Peyer's patch (tissue), 4 donors: ENCODE results near the gene MYO15B.
A peak's percentile ranks its signal among the peaks of the same experiment; 100 is the strongest.

Experiments used
- POLR2A ChIP-seq, 2 donors: fragments of 450-650 bp; IDR thresholded peaks; one replicate each; pipeline ENCODE4 v1.5.1; 2017; ENCODE audit warnings: antibody characterized with exemption in 2 of 2, mild to moderate bottlenecking in 2 of 2, moderate library complexity in 2 of 2
- TF ChIP-seq, protein P1 (sequence below), 6 experiments: fragments of 450-650 bp in 4 of 6; fragments of 200-600 bp in 2 of 6; sonication (generic) in 1 of 6; IDR thresholded peaks; one replicate each; pipeline ENCODE4 v1.5.1; 2017 to 2019; ENCODE audit warnings: antibody characterized with exemption in 6 of 6, mild to moderate bottlenecking in 3 of 6, moderate library complexity in 1 of 6

DNA sequence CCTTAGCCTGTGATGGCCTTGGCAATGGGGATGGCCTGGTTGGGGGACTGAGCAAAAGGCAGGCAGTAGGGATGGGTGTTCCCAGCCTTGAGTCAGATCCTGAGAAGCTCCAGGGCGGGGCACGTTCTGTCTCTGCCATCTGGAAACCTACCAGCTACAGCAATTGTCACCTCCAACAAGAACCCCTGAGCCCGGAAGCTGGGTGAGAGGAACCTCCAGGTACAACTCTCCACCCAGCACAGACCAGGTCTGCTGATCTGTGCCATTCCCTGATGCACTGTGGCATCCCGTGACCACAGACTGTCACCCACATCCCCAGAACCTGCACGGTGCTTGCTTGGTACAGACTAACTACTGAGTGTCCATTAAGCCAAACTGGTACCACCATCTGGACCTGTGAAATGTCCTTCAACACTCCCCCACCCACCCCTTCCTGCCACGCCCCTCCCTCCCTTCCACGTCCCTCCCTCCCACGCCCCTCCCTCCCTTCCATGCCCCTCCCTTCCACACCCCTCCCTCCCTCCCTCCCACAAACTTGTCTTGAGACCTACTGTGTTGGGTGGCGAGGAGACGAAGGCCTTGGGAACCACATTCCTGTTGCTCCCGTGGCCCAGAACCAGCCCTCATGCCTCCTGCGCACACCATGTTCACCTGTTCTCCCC lies 16.6 kb downstream of the MYO15B start:
- TF ChIP-seq, protein P1, sequence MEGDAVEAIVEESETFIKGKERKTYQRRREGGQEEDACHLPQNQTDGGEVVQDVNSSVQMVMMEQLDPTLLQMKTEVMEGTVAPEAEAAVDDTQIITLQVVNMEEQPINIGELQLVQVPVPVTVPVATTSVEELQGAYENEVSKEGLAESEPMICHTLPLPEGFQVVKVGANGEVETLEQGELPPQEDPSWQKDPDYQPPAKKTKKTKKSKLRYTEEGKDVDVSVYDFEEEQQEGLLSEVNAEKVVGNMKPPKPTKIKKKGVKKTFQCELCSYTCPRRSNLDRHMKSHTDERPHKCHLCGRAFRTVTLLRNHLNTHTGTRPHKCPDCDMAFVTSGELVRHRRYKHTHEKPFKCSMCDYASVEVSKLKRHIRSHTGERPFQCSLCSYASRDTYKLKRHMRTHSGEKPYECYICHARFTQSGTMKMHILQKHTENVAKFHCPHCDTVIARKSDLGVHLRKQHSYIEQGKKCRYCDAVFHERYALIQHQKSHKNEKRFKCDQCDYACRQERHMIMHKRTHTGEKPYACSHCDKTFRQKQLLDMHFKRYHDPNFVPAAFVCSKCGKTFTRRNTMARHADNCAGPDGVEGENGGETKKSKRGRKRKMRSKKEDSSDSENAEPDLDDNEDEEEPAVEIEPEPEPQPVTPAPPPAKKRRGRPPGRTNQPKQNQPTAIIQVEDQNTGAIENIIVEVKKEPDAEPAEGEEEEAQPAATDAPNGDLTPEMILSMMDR (IDR thresholded peaks at IDR 0.05), result no peak
- TF ChIP-seq POLR2A (IDR thresholded peaks at IDR 0.05), result peak in 1 of 2 donors; percentile 49
